GDM1 (cell line): ENCODE data around the gene TCF12.

Experiments used
- DNase-seq: peaks from one replicate; lab custom pipeline; 2025; lab: John Stamatoyannopoulos, UW

The TCF12 gene

DNA sequence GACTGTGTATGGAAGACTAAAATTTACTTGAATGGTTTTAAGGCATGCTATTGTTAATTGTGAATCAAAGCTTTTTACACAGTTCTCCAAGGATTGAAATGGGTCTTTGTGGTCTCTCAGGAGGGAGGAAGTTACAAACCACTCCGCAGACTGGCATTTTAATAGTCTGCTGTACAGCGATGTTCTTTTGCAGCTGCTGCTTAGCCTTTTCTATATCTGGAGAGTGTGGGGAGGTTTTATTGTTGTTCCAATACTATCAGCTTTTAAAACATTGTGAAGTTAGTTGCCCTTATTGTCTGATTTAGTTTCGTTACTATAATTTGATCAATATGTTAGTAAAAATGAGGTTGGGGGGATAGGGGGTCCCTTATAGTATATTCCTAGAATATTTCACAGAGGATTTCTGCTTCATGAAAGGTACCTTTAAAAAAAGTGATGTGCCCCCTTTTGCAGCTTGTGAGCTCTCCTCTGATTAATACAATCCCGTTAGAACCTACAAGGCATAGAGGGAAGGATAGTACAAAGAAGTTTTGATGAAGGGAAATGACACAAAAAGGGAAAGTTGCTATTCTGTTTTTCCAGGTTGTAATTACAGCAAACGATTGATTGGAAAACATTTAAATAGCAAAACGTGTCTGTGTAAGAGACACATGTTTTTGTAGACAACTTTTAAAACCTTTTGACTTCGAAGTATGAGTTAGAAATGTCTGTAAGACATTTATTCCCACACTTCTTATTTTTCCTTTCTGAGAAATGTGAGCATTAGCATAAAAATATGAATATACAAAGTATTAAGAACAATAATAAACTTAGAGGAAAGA lies 299.5 kb downstream of the TCF12 start:
- DNase-seq = no peak

DNA sequence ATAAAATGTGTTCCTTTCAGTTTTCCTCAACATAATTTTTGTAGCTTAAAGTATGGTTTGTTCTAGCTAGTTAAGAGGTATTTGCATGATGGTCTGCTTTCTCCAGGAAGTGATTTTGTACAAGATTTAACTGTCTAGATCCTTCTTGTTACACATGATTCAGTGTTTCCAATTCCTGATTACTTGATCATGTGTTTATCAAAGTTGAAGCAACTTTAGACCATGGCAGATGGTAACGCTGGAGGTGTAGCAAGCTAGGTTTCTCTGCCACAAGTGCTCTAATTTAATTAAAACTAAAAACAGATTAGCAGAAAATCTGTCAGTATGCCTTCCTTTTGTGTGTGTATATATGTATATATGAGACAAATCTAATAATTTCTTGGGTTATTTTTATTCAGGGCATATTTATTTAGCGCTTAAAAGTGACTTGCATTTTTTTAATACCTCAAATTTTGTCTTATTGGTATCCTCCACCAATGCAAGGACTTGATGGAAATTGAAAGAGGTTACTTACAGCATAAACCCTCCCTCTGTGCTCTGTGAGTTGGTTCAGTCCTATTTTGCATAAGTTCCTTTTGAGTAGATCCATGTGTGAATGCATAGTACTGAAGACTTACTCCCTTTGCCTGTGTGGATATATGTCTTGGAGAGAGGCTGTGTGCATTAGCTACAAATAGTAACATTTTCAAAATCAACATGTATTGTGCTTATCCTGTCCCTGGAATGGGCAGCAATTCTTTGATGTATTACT lies 300.6 kb downstream of the TCF12 start:
- peak; percentile 10 for DNase-seq

DNA sequence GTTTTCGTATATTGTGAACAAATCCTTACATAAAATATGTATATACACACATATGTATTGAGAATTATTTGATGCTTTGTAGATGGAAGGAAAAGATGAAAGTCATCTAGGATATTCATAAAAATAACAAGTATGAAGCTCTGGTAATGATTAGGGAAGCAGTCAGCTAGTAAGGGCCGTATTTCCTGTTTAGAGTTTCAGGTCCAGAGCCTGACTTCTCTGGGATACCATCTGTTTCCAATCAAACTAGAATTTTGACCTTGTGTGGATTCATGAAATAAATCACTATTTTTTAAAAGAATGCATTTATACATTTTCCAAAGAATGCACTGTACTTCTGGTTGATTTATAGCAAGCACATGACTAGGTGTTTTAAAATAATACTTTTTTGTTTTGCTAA lies 301.8 kb downstream of the TCF12 start:
- DNase-seq = no peak

GRCh38 chr15:57221134-57221533 lies 302.7 kb downstream of the TCF12 start:
- DNase-seq = no peak

DNA sequence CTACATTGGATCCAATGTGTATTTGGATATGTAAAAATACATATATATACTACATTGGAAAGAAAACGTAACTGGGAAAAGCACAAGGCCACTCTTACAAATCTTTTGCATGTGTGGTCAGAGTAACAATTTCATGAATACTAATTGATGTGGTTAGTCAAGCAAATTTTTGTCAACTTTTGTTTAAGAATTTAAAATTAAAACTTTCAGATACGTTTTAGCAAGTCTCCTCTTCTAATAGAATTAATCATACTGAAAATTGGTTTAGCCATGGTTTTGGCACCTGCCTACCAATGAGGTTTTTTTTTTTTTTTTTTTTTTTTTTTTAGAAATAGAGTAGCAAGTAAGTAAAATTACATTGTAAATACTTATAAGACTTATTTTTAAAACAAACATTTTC lies 304.9 kb downstream of the TCF12 start:
- no peak for DNase-seq

DNA sequence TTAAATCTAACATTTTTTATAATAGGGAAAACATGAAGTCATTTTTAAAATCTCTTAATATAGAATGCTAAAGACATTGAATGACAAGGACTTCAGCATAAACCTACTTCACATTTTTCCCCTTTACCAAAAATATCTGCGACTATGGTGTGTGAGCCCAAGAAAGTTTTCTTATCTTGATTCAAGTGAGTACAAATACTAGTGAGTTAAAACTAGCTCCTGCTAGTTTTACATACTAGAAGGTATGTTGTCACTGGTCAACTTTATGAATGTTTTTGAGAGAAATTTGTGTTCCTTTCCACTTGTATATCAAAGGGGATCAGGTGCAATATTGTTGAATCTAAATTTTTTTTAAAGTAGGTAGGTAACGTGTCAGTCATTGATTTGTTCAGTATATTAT lies 305.4 kb downstream of the TCF12 start:
- DNase-seq = no peak

DNA sequence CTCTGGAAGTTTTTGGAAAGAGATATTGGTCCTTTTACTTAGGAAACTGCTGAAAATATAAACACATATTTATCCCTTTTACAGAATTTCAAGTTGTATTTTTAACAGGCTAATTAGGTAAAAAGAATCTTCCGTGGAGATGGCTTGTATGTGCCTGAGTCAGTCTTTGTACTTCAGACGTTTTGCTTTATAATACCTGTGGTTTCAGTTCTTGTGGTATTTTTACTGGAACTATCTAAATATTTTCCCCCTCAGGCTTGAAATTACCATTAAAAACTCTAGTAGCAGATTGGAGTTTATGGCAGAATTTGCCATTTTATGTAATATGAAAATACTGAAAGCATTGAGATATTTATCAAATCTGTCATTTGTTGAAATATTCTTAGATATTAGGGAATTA lies 306.2 kb downstream of the TCF12 start:
- no peak for DNase-seq

DNA sequence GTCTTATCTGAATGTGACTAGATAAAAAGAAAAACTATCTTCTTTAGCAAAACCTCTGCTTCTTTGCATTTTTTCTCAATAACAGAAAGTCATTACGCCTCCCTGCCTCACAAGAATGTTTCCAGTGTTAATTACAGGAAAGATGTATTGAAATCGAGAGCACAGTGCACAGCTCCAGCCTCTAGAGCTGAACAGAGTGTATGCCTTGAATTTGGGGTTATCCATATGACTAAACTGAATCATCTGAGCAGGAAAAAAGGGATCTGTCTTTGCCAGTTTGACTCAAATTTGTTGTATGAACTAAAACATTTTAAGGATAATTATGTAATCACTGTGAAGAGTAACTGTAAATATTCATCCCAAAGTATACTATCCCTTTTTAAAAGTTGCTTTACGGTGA lies 308.7 kb downstream of the TCF12 start:
- no peak for DNase-seq

DNA sequence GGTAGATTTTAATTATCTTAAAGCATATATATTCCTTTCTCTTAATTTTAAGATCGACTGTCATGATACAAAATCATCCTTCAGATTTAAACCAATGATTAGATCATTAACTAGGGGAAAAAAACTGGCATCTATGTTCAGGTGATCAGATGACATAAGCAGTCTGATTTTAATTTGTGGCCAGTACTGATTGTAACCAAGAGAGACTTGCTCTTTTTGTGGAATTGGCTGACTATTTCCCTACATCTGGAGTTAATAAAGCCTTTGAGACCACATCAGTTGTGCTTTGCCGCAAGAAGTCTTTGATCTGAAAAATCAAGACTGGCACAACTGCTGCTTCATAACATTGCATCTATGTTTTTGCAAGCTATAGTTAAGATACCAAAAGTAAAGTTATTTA lies 309.5 kb downstream of the TCF12 start:
- DNase-seq = no peak

DNA sequence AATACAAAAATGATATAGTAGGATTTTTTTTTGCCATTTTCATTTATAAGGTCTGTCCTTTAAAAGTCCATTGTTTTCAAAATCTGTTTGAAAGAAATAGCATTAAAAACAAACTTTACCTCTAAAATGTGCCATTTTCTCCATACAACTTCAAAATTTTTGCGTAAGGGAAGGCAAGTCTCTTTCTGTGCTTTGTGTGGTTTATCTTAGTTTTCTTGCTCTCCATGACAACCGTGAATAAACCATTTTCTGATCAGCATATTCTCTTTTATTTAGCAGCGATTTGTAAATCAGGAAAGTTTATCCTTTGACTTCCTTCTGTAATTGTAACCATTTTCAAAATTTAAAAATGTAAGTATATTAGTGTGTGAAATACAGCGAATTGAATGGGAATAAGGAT lies 310.0 kb downstream of the TCF12 start:
- DNase-seq = no peak

GRCh38 chr15:57229051-57229450 lies 310.6 kb downstream of the TCF12 start:
- DNase-seq = no peak

DNA sequence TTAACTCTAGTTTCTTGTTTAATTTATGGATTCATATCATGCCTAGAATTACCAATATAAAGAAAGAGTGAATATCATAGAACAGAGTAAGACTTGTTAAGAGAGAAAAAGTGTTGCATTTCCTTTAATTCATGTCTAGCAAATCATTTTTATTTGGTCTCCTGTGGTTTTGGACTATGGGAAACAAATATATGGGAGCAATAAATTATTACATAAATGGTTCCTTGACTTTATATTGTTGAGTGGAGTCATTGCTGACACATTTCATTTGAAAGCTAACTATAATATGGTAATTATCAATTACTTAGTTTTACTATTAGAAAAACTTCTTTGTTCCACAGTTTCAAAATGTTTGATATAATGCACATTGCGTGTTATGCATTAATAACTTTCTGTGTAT lies 313.1 kb downstream of the TCF12 start:
- DNase-seq = no peak

DNA sequence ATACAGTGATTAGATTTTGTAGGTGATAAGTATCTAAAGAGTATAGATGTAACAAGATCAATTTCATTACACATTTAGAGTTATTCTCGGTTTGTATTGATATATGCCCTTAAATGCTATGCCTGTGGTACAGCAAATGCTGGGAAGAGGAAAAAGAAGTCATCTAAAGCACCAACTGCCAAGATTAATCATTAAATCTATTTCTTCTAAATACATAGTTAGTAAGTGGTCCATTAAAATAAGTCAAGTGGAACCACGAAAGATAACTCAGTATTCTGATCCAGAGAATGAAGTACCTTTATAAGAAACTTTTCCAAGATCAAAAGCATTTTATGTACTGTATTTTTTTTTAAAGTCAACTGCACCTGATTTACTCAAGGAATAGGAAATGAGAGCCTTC lies 315.7 kb downstream of the TCF12 start:
- no peak for DNase-seq

DNA sequence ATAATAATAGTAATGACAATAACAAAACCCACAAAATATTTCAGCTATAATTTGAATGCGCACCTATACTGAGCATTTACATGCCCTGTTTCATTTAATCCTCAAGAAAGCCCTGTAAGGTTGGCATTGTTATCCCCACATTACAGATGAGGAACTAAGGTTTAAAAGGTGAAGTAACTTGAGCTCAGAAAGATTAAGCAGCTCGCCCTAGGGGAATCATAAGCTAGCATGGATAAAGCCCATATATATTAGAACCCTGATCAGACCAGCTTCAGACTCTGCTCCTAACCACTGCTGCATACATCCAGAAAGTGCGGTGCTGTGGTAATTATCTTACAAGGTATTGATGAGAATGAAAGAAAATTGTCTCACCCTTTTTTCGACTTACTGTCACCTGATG lies 316.7 kb downstream of the TCF12 start:
- no peak for DNase-seq

- DNase-seq = no peak
Measured at GRCh38 chr15:57235873-57236272, 317.4 kb downstream of the TCF12 start.

GRCh38 chr15:57236561-57237300 lies 318.3 kb downstream of the TCF12 start:
- DNase-seq = no peak

DNA sequence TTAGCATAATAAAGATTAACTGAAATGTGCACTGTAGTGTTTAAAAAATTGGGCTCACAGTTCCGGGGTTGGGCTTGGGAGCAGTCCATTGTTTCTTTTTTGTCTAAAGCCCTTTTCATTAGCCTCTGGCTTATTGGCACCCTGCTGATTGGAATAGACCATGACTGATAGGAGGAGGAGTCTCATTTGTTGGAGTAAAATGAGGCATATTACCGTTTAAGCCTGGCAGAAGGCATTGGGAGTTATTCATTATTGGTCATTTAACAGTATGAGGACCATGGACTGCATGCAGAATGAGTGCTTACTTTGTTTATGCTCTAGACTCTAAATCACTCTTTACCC lies 318.8 kb downstream of the TCF12 start:
- DNase-seq = no peak

DNA sequence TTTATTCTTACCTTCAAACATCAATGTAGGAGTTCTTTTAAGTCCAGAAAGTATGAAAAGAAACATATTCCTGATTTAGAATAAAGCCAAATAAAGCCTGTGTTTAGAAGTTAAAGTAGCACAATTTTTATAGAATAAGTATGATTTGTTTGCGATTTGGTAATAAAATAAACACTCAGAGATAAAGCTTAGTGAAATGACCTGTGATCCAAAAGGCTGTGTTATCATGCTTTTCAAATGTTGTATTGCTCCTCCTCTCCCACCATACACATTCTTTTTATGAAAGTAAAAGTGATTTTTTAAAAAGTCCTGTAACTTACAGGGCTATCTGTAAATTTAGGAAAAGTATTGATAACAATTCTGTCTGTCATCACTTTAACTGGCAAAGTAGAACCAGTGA lies 319.2 kb downstream of the TCF12 start:
- DNase-seq = no peak

DNA sequence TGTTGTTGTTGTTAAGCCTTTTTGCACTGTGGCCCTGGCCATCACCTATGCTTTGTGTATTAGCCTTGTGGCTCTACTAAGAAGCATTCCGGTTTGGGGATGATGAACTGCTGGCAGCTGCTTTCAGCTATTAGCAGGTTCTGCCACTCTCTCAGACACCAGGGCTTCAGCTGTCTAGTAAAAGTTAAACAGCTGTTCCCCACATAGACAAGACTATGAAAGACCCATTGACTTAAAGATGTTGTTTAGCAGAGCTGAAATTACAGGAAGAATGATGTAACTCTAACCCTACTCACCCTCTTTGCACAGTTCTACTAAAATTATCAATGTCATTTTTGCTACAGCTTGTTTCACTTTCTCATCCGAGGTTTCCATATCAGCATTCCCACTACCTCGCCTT lies 326.7 kb downstream of the TCF12 start:
- DNase-seq = no peak

DNA sequence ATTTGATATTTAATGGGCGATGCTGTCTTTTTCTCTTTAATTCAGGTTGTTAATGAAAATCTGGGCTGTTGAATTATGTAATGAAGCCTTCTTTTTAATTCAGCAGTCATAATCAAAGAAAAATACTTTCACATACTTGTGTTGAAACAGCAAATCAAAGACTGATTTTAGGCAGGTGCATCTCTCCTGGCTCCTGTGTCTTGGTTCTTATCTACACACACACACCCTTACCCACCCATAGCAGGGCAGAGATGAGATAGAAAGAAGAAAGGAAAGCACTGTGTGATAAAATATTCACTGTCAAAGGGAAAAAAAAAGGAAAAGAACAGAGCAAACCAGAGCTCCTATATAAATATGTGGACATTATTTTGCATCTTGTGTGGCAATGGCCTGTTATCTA lies 327.3 kb downstream of the TCF12 start:
- DNase-seq = no peak

GRCh38 chr15:57248074-57248473 lies 329.6 kb downstream of the TCF12 start:
- no peak for DNase-seq

- no peak for DNase-seq
Measured at GRCh38 chr15:57251308-57251707, 332.9 kb downstream of the TCF12 start.

GRCh38 chr15:57251941-57252340 lies 333.5 kb downstream of the TCF12 start:
- DNase-seq = no peak
